GM19239 (cell line): ENCODE measurements around the gene HES7.

Source experiments
- DNase-seq: peaks from one replicate; pipeline ENCODE4 v3.0.0; 2011; ENCODE audit warnings: low spot score; ENCODE audit not compliant: insufficient read length
- FAIRE-seq: peaks from 2 replicates; lab custom pipeline; 2011; peaks lifted over from hg19 to GRCh38; lab: Jason Lieb, UNC

Gene HES7

DNA sequence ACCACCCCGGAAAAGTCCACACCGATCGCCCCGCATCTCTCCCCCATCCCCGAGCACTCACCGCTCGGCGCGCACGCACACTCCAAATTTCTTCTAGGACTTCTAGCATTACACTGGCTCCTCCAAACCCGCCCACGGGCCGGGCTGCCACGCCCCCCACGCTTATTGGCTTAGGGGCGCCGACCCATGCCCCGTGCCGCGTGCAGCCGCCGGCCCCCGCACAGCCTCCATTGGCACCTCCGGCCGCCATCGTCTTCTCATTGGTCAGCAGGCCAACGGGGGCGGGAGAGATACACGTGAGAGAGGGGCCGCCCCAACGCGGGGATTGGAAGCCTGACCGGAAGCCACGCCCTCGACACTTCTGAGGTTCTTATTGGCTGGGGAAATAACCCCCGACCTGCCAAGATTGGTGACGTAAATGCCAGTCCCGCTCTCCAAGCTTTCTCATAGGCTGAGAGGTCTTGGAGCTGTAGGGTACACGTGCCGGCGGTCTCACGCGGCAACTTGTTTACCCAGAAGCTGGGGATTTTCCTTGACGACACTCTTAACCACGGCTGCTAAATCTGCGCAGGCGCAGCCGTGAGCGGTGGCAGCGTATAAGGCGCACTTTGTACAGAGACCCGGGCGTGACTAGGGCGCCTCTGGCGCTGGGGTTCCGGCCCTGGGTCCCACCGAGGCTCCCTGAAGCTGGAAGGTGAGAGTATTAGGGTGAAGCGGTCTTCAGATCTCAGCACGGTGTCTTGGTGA lies 32.5 kb upstream of the HES7 start:
- DNase-seq, result peak; percentile 93
- FAIRE-seq, result peak; percentile 98

DNA sequence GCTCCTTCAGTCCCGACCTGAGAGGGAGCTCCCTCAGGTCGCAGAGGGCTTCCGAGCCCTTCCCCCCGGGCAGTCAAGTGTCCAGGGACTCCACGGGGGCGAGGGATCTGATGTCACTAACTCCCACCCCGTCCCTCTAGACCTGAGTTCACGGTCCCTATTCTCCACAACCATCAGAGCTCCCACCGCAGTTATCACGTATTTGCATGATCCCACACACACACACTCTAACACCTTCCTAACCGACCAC lies 32.0 kb upstream of the HES7 start:
- no peak for DNase-seq
- no peak for FAIRE-seq

DNA sequence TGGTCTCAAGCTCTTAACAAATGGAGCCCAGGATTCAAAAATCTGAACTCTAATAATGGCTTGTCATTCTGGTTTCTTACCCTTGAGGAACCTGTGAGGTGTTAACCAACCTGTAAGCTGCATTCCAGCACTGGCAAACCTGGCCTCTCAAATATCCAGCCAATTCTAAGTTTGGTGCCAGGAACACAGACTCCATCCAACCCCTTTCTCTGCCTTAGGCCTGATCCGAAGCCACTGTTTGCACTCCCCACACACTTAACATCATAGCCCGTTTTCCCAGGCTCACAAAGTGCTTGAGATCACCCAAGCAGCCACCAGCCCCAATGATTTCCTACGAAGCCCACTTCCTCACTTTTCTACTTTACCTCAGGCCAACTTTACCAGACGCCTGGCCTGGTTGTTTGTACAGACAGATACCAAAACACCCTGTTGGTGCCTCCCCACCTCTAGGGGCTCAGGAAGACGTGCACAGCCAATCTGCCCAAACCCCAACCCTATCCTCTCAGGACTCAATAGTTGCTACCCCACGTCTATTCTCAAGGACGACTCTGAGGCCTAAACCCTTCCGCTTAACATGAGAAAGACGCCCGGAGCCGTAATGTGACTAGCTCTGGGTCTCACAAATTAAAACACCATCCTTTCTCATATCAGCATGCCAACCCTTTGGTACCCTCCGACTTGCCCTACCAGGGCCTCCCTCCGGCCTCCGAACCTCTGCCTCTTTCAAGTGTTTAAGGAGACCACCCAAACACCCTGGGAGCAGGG lies 31.5 kb upstream of the HES7 start:
- FAIRE-seq (no peak), DNase-seq (no peak)

DNA sequence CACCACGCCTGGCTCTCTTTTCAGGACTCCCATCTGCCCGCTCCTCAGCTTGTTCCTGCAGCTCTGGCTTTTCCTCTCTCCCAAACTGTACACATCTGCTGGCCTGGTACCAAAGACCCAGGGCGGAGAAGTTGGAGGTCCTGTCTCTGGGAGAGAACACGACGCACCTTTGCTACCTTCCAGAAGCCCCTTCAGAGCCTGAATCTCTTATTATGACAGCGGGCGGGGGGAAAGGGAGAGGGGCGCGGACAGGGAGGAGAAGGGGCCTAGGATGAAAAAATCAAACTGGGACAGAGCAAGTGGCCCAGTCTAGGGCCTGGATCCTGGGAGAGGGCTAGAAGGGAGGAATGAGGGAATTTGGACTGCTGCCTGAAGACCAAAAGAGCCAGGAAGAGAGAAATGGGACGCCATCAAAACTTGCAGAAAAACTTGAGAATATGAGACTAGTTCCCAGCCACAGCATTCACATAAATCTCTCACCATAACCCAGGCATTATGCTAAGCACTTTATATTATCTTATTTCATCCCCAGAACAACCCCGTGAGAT lies 30.8 kb upstream of the HES7 start:
- FAIRE-seq, result no peak
- no peak for DNase-seq

DNA sequence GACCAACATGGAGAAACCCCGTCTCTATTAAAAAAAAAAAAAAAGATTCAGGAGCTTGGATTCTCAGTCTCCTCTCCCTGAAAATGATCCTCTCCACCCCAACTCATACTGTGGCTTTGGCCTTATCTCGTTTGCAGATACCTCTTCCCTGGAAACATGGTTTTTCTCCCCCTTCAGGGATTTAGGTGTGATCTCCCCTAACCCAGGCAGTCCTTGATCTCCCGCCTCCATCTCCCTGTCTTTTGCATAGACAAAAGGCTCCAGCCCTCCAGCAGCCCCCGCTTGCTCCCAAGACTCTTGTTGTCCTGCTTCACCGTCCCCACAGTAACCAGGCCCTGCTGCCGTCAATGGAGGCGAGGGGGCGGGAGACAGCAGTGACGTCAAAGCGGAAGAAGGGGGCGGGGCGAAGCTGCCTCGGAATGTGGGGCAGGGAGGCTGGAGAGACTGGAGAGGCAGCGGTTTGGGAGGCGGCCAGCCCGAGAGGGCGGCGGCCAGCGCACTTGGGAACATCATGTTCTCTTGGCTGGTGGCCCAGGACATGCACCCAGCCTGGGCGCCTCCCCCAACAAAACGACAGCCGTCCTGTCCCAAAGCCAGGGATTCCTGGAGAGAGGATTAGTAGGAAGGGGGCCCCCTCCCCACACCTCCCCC lies 30.2 kb upstream of the HES7 start:
- DNase-seq (no peak), FAIRE-seq (peak; percentile 92)

DNA sequence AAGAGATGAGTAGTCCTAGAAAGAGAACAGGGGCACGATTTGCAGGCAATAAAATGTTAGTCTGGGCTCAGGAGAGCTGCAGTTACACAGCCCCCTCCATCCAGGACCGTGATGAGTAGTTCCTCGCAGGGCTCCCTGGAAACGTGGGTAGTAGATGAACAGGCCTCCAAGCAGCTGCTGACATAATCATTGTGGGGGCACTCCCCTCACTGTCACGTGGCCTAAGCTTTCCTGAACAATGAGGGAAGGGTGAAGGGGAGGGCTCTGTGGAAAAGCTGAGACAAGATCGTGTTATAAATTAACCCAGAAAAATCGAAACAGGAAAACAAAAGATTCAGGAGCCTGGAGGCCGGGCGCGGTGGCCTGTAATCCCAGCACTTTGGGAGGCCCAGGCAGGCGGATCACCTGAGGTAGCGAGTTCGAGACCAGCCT lies 29.6 kb upstream of the HES7 start:
- DNase-seq, result no peak
- peak; percentile 68 for FAIRE-seq

DNA sequence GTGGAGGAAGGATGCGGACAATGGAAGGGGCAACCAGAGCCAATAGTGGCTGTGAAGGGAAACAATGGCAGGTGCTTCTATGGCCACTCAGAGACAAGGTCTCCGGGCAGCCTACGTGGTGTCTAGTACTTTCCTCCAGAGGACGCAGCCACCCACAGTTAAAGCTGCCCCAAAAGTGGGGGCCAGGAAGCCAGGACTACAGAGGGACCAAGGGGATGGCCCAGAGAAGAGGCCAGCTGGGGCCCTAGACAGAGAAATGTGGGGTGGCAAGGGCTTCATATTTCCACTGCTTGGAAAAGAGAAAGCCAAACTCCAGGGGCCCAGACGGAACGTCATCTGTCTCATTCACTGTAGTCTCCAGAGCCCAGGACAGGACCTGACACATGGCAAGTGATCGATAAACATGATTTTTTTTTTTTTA lies 29.1 kb upstream of the HES7 start:
- DNase-seq, result no peak
- FAIRE-seq, result peak; percentile 49

DNA sequence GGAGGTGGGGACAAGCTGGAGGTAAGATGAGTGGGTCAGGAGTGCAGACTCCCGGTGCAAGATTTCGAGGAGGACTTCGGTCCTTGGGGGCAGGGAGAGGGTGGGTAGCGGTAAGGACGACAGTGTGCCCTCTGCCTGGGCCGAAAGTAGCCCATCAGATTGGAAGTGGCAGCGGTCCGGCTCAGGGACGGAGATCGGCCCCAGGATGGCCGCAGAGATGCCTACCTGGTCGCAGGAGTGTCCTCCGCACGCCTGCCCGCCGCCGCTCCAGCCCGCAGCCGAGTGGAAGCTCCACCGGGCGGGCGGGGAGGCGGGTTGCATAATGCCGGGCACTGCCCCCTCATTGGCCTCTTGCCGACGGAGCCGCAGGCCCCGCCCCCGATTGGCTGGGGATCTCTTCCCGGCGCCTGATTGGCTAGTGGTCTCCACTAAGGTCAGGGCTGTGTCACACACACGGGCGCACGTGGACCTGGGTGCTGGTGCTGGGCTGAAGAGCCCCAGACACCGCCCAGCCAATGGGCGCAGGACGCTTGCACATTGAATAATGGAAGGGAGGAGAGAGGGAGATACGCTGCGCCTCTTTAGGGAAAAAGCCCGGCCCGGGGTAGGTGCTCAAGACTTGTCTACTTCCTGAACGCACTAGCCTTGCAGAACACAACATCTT lies 28.3 kb upstream of the HES7 start, which contains the start of gene PER1:
Gene PER1 (minus strand): TSS at position 293 of the 664 bp plus-strand sequence. CDS start 1,698 bp downstream, outside the sequence.
- no peak for DNase-seq
- FAIRE-seq, result peak; percentile 87

DNA sequence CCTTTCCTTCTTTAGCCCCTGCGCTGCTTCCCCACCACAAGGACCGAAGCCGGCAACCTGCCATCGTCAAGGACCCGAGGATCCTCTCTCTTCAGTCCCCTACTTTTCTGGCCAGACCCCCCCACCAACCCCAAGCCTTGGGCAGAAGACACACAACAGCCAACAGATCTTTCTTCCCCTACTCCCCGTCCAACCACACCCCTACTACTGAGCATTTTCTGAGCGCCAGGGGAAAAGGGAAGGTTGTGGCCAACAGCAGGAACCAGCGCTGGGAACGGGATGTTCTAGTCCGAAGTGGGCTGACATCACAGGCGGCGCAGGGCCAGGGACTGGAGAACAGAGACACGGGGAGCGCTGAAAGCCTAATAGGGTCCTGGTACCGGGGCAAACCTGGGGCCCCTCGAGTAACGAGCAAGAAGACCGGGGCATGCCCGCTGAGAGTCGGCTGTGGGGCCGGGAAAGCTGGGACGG lies 27.8 kb upstream of the HES7 start:
- DNase-seq, result no peak
- FAIRE-seq, result no peak

DNA sequence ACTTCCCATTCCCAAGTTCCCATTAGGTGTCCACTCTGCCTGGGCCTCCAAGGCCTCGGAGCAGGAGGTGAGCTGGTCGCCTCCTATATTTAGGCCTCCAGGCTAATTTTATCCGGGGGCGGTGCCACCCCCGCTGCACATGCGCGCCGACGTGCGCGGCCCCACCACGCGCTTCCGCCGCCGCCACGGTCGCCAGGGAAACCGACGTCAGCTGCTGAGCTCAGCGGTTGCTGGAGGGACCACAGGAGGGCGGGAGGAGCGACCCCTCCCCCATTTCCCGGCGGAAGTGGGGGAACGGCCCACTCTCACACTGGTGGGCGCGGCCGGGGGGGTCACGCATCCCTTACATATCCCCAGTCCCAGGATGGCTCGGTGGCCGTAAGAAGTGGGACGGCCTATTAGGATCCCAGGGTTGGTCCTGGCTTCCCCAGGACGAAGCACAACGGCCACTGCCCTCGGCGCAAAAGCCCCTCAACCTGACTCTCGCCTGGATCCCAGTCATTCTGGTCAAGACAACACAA lies 27.3 kb upstream of the HES7 start:
- DNase-seq (peak; percentile 90), FAIRE-seq (peak; percentile 95)

DNA sequence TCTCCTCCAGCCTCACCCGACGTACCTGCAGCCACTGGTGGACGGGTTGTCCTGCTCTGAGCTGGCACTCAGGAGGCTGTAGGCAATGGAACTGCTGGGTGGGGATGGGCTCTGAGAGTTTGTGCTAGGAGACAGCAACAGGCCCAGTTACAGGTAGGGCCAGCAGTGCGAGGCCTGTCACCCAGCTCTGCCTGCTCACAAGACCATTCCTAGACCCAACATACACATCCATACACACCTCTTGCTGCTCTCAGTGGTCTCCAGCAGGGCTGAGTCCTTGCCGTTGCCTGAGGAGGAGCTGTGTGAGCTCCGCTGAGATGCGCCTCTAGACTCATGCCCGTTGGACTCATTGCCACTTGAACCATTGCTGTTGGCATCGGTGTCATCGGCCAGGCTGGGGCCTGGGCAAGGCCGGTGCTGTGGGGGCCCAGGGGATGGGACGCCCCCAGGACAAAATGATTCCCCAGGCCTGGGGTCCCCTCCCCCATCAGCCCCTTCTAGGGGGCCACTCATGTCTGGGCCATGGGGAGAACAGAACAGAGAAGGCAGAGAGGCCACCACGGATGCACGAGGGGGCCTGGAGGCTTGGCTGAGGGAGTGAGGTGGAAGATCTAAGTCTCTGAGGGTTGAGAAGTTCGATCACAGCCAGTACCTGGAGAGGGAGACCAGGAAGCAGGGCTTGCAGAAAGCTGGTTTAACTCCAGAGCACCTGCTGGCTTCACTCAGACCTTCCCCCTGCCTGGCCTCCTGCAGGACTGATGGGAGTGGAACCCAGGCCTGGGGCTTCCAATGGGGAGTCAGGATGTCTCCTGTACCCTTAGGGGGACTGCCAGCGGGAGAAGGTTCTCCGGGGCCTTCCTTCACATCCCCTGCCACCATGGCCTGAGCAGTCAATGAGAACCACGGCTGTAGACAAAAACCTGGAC lies 26.6 kb upstream of the HES7 start:
- DNase-seq (no peak), FAIRE-seq (peak; percentile 66)

DNA sequence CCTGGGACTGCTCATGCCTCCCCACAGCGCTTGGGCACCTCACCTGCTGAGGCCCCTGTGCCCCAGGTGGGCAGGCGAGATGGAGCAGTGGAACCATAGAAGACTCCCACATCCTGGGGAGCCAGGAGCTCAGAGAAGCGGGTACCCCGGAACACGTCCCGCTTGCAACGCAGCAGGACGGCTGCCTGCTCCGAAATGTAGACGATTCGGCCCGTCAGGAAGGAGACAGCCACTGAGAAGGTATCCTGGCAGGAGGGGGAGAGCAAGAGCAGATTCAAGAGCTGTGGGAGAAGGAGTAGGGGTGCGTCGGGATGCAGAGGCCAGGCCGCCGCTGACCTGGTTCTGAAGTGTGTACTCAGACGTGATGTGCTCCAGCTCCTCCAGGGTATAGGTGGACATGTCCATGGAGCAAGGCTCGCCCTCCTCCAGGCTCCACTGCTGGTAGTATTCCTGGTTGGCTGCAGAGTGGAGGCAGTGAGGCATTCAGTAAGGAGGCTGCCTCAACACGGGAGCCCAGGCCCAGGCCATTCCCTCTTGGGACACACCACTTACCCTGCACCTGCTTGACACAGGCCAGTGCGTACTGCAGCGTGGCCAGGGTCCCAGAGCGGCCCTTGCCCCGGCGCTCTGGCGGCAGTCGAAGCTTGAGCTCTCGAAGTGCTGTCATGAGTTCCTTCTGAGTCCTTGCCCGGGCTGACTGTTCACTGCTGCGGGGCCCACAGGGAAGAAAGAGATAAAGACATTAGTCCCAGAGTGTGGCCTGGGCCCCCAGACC lies 25.7 kb upstream of the HES7 start:
- no peak for FAIRE-seq
- DNase-seq, result no peak

DNA sequence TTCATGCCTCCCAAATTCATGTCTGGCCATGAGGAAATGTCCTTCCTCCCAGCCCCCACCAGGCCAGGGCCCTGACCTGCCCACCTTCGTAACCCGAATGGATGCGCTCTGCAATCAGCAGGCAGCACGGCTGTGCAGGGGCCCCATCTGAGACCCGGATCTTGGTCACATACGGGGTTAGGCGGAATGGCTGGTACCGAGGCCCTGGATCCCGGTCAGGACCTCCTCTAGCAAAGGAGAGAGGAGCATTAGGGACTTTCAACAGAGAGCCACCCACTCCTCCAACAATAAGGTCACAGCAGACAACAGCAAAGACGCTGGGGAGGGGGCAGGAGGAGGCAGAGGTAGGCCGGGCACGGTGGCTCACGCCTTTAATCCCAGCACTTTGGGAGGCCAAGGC lies 24.7 kb upstream of the HES7 start:
- FAIRE-seq, result no peak
- no peak for DNase-seq

DNA sequence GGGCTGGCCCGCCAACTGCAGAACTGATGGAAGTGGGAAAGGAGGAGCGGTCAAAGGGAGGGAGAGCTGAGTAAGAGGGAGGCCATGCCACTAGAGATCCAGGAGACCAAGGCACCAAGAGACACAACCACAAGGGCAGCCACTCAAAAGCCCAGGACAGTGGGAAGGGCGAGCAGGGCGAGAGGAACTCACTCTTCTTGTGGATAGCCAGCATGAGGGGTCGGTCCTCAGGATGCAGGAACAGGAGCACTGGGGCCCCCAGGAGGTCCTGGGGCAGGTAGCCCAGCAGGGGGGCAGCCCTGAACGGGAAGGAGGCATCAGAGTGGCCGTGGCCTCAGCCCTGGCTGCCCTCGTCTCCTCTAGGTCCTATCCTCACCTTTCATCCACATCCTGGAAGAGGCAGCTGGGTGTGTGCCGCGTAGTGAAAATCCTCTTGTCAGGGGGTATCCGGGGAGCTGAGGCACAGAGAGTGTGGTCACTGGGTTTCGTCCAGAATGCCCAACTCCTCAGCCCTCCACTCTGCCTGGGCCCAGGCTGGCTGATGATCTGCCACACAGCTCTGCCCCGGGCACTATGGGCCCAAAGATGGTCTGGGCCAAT lies 24.0 kb upstream of the HES7 start:
- FAIRE-seq, result no peak
- no peak for DNase-seq

DNA sequence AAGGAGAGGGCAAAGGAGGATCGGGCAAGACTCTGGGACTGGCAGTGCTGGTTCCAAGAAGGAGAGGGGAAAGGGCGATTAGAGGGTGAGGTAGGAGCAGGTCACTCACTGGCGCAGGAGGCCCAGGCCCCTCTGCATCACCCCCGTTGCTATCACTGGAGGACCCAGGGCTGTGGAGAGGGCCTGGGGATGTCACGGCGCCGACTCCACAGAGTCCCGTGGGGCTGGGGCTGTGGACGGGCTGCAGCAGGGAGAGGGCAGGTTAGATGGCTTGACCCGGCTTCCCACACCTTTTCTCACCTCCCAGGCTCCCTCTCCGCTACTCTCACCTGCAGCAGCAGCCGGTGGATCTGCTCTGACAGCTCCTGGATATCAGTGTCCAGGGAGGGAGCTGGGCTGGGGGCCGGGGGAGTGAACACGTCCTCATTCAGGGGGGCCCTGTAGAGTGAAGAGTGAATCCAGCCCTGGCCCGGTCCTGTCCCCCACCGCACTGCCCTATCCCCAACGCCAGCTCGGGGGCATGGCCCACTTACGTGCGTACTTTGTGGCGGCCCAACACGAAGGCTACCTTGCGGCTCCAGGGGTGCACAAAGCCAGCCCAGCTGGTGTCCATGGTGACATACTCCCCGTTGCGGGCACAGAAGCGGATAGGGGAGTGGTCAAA lies 23.4 kb upstream of the HES7 start:
- DNase-seq, result no peak
- no peak for FAIRE-seq

DNA sequence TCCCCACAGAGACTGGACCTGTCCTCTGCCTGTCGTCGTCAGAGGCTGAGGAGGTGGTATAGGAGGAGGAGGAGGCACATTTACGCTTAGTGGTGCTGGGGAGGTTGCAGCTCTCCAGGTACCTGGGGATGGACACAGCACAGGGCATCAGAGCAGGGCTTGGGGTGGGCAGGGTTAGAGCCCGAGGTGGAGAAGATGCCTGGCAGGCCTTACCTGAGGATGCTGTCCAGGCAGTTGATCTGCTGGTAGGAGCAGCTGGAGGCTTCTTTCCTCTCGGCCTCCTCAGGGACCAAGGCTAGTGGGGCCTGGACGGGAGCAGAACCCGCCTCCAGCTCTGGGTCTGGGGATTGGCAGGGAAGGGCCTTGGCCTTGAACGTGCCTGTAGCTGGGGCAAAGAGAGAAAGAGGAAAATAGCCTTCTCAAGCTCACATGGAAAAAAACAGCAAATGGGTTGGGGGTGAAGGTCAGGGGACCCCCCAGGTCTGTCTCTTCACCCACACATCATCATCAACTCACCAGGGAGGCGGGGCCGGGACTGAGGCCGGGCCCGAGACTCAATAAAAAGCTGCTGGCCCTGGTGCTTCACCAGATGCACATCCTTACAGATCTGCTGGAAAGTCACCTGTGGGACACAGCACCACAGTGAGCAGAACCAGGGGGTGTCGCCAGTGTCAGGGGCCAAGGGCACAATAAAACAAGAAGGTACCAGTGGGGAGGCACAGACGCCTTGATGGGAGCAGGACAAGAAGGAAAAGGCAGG lies 22.7 kb upstream of the HES7 start:
- DNase-seq (no peak), FAIRE-seq (no peak)

DNA sequence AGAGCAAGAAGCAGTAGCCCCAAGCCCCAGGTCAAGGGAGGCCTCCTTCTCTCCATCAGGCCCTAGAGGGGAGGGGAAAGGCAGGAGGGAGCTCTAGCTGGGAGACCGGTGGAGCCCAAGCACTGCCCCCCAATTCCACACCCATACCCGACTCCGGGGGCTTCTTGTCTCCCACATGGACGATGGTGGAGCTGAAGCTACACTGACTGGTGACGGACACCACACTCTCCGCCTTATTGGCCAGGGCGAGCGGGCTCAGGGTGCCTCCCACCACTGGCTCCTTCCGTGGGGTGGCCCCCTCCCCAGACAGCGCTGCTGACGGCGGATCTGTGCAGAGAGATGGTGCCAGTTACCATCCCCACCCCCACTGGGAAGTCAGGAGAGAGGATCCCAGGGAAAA lies 21.9 kb upstream of the HES7 start:
- FAIRE-seq, result no peak
- DNase-seq, result no peak
